Small intestine (tissue), 7 donors: Measurements from ENCODE around the gene PARD6A. TPM values are rescaled to one million over a fixed set of nuclear protein-coding genes. Genes with fewer than 3 reads are reported as not detected.
A peak's percentile ranks its signal among the peaks of the same experiment; 100 is the strongest.

Experiments used
- DNase-seq, 2 donors: peaks; one replicate each; pipeline versions ENCODE4 v3.0.0 to v3.0.0-alpha.2; 2013
- FAIRE-seq: peaks from 2 replicates; lab custom pipeline; 2012; peaks lifted over from hg19 to GRCh38; lab: Jason Lieb, UNC
- H3K27ac ChIP-seq, 3 donors: one replicate each; pipeline ENCODE4 v1.5.1; 2013; ENCODE audit warnings: low read length in 2 of 3, mild to moderate bottlenecking in 2 of 3, control low read depth in 1 of 3, inconsistent platforms in 1 of 3, low read depth in 1 of 3, moderate library complexity in 1 of 3
- H3K27me3 ChIP-seq, 3 donors: one replicate each; pipeline ENCODE4 v1.6.1; 2013; ENCODE audit warnings: low read length in 3 of 3, inconsistent platforms in 1 of 3; ENCODE audit not compliant: control insufficient read depth in 3 of 3, insufficient read depth in 3 of 3
- H3K36me3 ChIP-seq, 3 donors: one replicate each; pipeline ENCODE4 v1.6.1; 2013; ENCODE audit warnings: low read length in 3 of 3, inconsistent platforms in 1 of 3, low read depth in 1 of 3, mild to moderate bottlenecking in 1 of 3, moderate library complexity in 1 of 3; ENCODE audit not compliant: control insufficient read depth in 3 of 3, insufficient read depth in 2 of 3
- H3K4me1 ChIP-seq, 3 donors: one replicate each; pipeline ENCODE4 v1.6.1; 2013; ENCODE audit warnings: low read length in 2 of 3, inconsistent platforms in 1 of 3, low read depth in 1 of 3, mild to moderate bottlenecking in 1 of 3, moderate library complexity in 1 of 3; ENCODE audit not compliant: control insufficient read depth in 3 of 3, insufficient read depth in 2 of 3
- H3K4me3 ChIP-seq, 3 donors: one replicate each; pipeline ENCODE4 v1.5.1; 2013; ENCODE audit warnings: low read length in 3 of 3, control low read depth in 1 of 3, inconsistent platforms in 1 of 3, low read depth in 1 of 3, mild to moderate bottlenecking in 1 of 3, moderate library complexity in 1 of 3
- H3K9me3 ChIP-seq, 2 donors: one replicate each; pipeline ENCODE4 v1.6.1; 2013; ENCODE audit warnings: low read depth in 1 of 2, low read length in 1 of 2; ENCODE audit not compliant: control insufficient read depth in 2 of 2, insufficient read depth in 1 of 2
- WGBS, 3 donors: extraction: QIAGEN DNeasy Blood & Tissue Kit; methylation state at CpG; one replicate each; pipeline ENCODE4 v1.1.7; 2013; 5-methylcytosine and 5-hydroxymethylcytosine counted together
- polyA plus RNA-seq, 4 donors: library from polyadenylated mRNA; stranded (reverse) in 3 of 4; unstranded in 1 of 4; fragments of 200-250 nt in 3 of 4; fragments of 120-200 nt in 1 of 4; gene quantifications; one replicate each; pipeline versions ENCODE4 v1.2.1 to v1.2.3, GENCODE V29; 2013
- donor health status: healthy with polysubstance abuse.
- donor health status: control.
- donor health status: control.
- donor health status: Bipolar disorder and iron deficiency.
- donor health status: healthy.

PARD6A gene
- polyA plus RNA-seq, 4 donors = 1.0 to 6.8 (median 2.7) TPM

GRCh38 chr16:67699265-67699664 lies 38.5 kb downstream of the PARD6A start:
- peaks cover 0 to 10% of the 10 kb centered on the region in 2 donors for H3K9me3 ChIP-seq
- H3K36me3 ChIP-seq = no peaks in the 10 kb centered on the region
- peaks cover 2 to 13% (median 3%) of the 10 kb centered on the region in 3 donors for H3K4me1 ChIP-seq
- FAIRE-seq = no peak
- H3K27me3 ChIP-seq = peaks cover 0 to 23% (median 0%) of the 10 kb centered on the region in 3 donors
- H3K4me3 ChIP-seq = no peak overlapping the region
- DNase-seq = no peak
- WGBS, 3 donors = 95 to 99% (median 98%) methylated on average over 7 of the region's 7 CpGs
- no peak overlapping the region for H3K27ac ChIP-seq

GRCh38 chr16:67701420-67701819 lies 40.7 kb downstream of the PARD6A start:
- Histone ChIP-seq H3K4me1 (peaks cover 2 to 13% (median 3%) of the 10 kb centered on the region in 3 donors), H3K27ac (no peak overlapping the region), H3K9me3 (peaks cover 0 to 10% of the 10 kb centered on the region in 2 donors), H3K27me3 (peaks cover 0 to 31% (median 0%) of the 10 kb centered on the region in 3 donors), H3K36me3 (no peaks in the 10 kb centered on the region), H3K4me3 (no peak overlapping the region)
- FAIRE-seq (no peak), DNase-seq (no peak)
- 89 to 100% (median 96%) methylated on average over 1 of the region's 1 CpG for WGBS, 3 donors

GRCh38 chr16:67702130-67702529 lies 41.4 kb downstream of the PARD6A start:
- no peaks in the 10 kb centered on the region for H3K36me3 ChIP-seq
- DNase-seq (no peak), FAIRE-seq (no peak)
- peaks cover 0 to 10% (median 2%) of the 10 kb centered on the region in 3 donors for H3K4me1 ChIP-seq
- peaks cover 0 to 32% (median 0%) of the 10 kb centered on the region in 3 donors for H3K27me3 ChIP-seq
- H3K9me3 ChIP-seq = peaks cover 0 to 10% of the 10 kb centered on the region in 2 donors
- 93 to 94% (median 93%) methylated on average over 4 of the region's 4 CpGs for WGBS, 3 donors
- H3K4me3 ChIP-seq = no peak overlapping the region
- H3K27ac ChIP-seq = no peak overlapping the region

- no peaks in the 10 kb centered on the region for H3K36me3 ChIP-seq
- FAIRE-seq = no peak
- no peak for DNase-seq
- 68 to 72% (median 72%) methylated on average over 2 of the region's 2 CpGs for WGBS, 3 donors
- peaks cover 0 to 45% (median 0%) of the 10 kb centered on the region in 3 donors for H3K27me3 ChIP-seq
- H3K27ac ChIP-seq = peak overlapping the region in 1 of 3 donors; percentile 34
- H3K4me3 ChIP-seq = no peak overlapping the region
- H3K4me1 ChIP-seq = peaks cover 0 to 2% (median 0%) of the 10 kb centered on the region in 3 donors
- H3K9me3 ChIP-seq = peaks cover 0 to 10% of the 10 kb centered on the region in 2 donors
Measured at GRCh38 chr16:67703626-67704025, 42.9 kb downstream of the PARD6A start.

GRCh38 chr16:67704110-67704509 lies 43.4 kb downstream of the PARD6A start:
- FAIRE-seq (no peak), DNase-seq (no peak)
- Histone ChIP-seq H3K27ac (no peak overlapping the region), H3K4me1 (peaks cover 0 to 2% (median 0%) of the 10 kb centered on the region in 3 donors), H3K4me3 (no peak overlapping the region), H3K27me3 (peaks cover 0 to 49% (median 0%) of the 10 kb centered on the region in 3 donors), H3K36me3 (no peaks in the 10 kb centered on the region), H3K9me3 (peaks cover 0 to 8% of the 10 kb centered on the region in 2 donors)
- WGBS, 3 donors = 85 to 89% (median 87%) methylated on average over 5 of the region's 5 CpGs

- no peaks in the 10 kb centered on the region for H3K36me3 ChIP-seq
- WGBS, 3 donors = 86 to 98% (median 94%) methylated on average over 4 of the region's 4 CpGs
- DNase-seq (no peak), FAIRE-seq (no peak)
- H3K9me3 ChIP-seq = no peaks in the 10 kb centered on the region
- H3K27me3 ChIP-seq = peaks cover 0 to 72% (median 0%) of the 10 kb centered on the region in 3 donors
- H3K4me1 ChIP-seq = peaks cover 0 to 2% (median 0%) of the 10 kb centered on the region in 3 donors
- H3K4me3 ChIP-seq = no peak overlapping the region
- H3K27ac ChIP-seq = no peak overlapping the region
Measured at GRCh38 chr16:67707210-67707609, 46.5 kb downstream of the PARD6A start.

GRCh38 chr16:67707790-67708189 lies 47.0 kb downstream of the PARD6A start:
- H3K27me3 ChIP-seq = peaks cover 0 to 67% (median 0%) of the 10 kb centered on the region in 3 donors
- H3K27ac ChIP-seq = no peak overlapping the region
- H3K4me1 ChIP-seq = peaks cover 0 to 2% (median 0%) of the 10 kb centered on the region in 3 donors
- no peak for DNase-seq
- no peak for FAIRE-seq
- 98% methylated on average over 5 of the region's 5 CpGs for WGBS, 3 donors
- no peaks in the 10 kb centered on the region for H3K36me3 ChIP-seq
- no peaks in the 10 kb centered on the region for H3K9me3 ChIP-seq
- no peak overlapping the region for H3K4me3 ChIP-seq

GRCh38 chr16:67708368-67708771 lies 47.6 kb downstream of the PARD6A start:
- no peak for FAIRE-seq
- H3K27me3 ChIP-seq = peaks cover 0 to 69% (median 0%) of the 10 kb centered on the region in 3 donors
- DNase-seq = no peak
- H3K36me3 ChIP-seq = no peaks in the 10 kb centered on the region
- 48 to 84% (median 70%) methylated on average over 2 of the region's 2 CpGs for whole genome bisulfite sequencing, 3 donors
- H3K27ac ChIP-seq = no peak overlapping the region
- peaks cover 0 to 2% (median 0%) of the 10 kb centered on the region in 3 donors for H3K4me1 ChIP-seq
- H3K4me3 ChIP-seq = no peak overlapping the region
- H3K9me3 ChIP-seq = no peaks in the 10 kb centered on the region

- Histone ChIP-seq H3K27ac (no peak overlapping the region), H3K4me3 (no peak overlapping the region), H3K36me3 (no peaks in the 10 kb centered on the region), H3K9me3 (no peaks in the 10 kb centered on the region), H3K4me1 (no peaks in the 10 kb centered on the region), H3K27me3 (peaks cover 0 to 71% (median 0%) of the 10 kb centered on the region in 3 donors)
- WGBS, 3 donors = 96 to 100% (median 100%) methylated on average over 1 of the region's 1 CpG
- DNase-seq = no peak
- FAIRE-seq = no peak
Measured at GRCh38 chr16:67709050-67709449, 48.3 kb downstream of the PARD6A start.
